ENCODE results near the gene HTD2. TPM values are rescaled to one million over a fixed set of nuclear protein-coding genes. Genes with fewer than 3 reads are reported as not detected.
"Not testable (repeated sequence)": the region's sequence is repeated elsewhere in the genome, so short reads cannot be mapped to it uniquely, and the experiment has no call there.

Gene HTD2
- polyA plus RNA-seq, 1 of the 3 experiments (the other 2 are of a cell fraction) = 3.0 TPM

DNA sequence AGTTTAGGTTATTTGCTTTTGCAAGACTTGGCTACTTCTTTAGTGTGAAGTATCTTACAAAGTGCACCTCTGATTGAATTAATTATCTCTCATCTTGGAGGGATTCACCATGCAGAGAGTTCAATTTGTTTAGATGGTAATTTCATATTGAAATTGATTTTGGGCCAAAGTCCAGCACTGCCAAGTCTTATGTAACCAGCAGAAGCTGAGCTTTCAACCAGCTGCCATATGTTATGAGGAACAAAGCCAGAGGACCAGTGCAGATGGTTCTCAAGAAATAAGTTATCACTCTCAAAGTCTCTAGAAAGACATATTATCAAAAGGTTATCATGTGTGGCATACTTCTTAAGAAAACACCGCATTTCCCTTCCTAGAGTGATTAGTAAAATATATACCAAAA is 39.7 kb upstream of the HTD2 start:
- no peaks in the 10 kb centered on the region for H3K9me3 ChIP-seq
- POLR2A ChIA-PET = no interaction called here
- TF ChIP-seq TEAD4 (IDR thresholded peaks at IDR 0.05; ENCODE audit: borderline replicate concordance, insufficient read depth) (no peak), FOXM1 (IDR thresholded peaks at IDR 0.05; ENCODE audit: low read depth) (no peak), IRF3 (IDR thresholded peaks at IDR 0.05; ENCODE audit: low read depth, low read length) (no peak), FOXJ3 (CRISPR knock-in tag; IDR thresholded peaks at IDR 0.05) (no peak), MEF2A (IDR thresholded peaks at IDR 0.05; ENCODE audit: borderline replicate concordance, low read depth) (no peak), GABPA (IDR thresholded peaks at IDR 0.05; ENCODE audit: low read depth) (no peak), CHD2 (IDR thresholded peaks at IDR 0.05; ENCODE audit: low read length, partially characterized antibody) (no peak), JUND (IDR thresholded peaks at IDR 0.05) (no peak), MXI1 (IDR thresholded peaks at IDR 0.05; ENCODE audit: low read depth, low read length) (no peak)
- H3K4me2 ChIP-seq = no peak overlapping the region
- no peak overlapping the region for H3K27ac ChIP-seq (ENCODE audit: low read depth in 2 of 2, low read length in 1 of 2)
- CTCF ChIA-PET = no interaction called here
- H3K4me3 ChIP-seq (ENCODE audit: low read depth in 2 of 2, low read length in 1 of 2) = no peak overlapping the region
- no peaks in the 10 kb centered on the region for H3K9me2 ChIP-seq
- no peak for DNase-seq
- no peak overlapping the region for H2AFZ ChIP-seq (ENCODE audit: low read depth)
- no peaks in the 10 kb centered on the region for H3K27me3 ChIP-seq (ENCODE audit: insufficient read depth)
- peaks cover 0 to 8% of the 10 kb centered on the region in 2 experiments for H3K36me3 ChIP-seq (replicated peaks in 1 of 2; ENCODE audit: control insufficient read depth in 1 of 2, insufficient read depth in 2 of 2, low read length in 1 of 2)
- 94% methylated on average over 1 of the region's 1 CpG for WGBS (ENCODE audit: low lambda C conversion rate)
- H3K9ac ChIP-seq = no peak overlapping the region
- peaks cover 0 to 2% of the 10 kb centered on the region in 2 experiments; a peak in 1 of 4 replicates for H3K4me1 ChIP-seq (ENCODE audit: control insufficient read depth in 1 of 2, insufficient read depth in 2 of 2, low read depth in 1 of 2, low read length in 1 of 2)
- H4K20me1 ChIP-seq (ENCODE audit: insufficient read depth) = no peaks in the 10 kb centered on the region
- H3F3A ChIP-seq (replicated peaks; ENCODE audit: insufficient read depth) = peaks cover 12% of the 10 kb centered on the region
- H3K79me2 ChIP-seq (ENCODE audit: insufficient read depth) = no peaks in the 10 kb centered on the region

DNA sequence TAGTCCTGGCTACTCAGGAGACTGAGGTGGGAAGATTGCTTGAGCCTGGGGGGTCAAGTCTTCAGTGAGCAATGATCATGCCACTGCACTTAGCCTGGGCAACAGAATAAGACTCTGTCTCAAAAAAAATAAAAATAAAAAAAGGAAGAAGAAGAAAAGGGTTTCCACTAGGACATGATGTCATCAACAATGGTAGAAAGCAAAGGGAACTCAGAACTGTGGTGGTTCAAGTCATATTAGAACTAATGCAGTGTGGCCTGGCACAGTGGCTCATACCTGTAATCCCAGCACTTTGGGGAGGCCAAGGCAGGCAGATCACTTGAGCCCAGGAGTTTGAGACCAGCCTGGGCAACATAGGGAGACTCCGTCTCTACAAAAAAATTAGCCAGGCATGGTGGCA is 38.8 kb upstream of the HTD2 start:
- H3K36me3 ChIP-seq (replicated peaks in 1 of 2; ENCODE audit: control insufficient read depth in 1 of 2, insufficient read depth in 2 of 2, low read length in 1 of 2); H2AFZ ChIP-seq (ENCODE audit: low read depth): not testable (repeated sequence)

DNA sequence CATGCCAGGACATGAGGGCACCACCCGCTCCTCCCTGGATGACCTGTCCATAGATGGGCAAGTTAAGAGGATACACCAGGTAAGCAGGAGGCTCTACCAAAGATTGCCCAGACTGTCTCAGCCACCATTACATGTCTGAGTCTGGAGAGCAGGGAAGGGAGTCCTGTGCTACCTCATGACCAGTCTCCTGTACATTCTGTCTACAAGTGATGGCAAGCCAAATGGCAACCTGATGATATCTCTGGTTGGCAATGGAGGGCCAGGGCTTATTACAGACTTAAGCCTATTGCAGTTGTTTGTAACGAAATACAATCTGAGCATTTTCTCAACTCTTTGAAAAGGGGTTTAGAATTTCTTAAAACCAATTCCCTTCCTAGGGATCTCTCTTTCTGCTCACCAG is 37.0 kb upstream of the HTD2 start:
- Histone ChIP-seq H3K9me2 (no peaks in the 10 kb centered on the region), H3K4me1 (ENCODE audit: control insufficient read depth in 1 of 2, insufficient read depth in 2 of 2, low read depth in 1 of 2, low read length in 1 of 2) (peaks cover 2 to 7% of the 10 kb centered on the region in 2 experiments; a peak in 2 of 4 replicates), H3K4me2 (no peak overlapping the region), H3K9ac (no peak overlapping the region), H3K27ac (ENCODE audit: low read depth in 2 of 2, low read length in 1 of 2) (no peak overlapping the region), H3K9me3 (no peaks in the 10 kb centered on the region), H3K36me3 (replicated peaks in 1 of 2; ENCODE audit: control insufficient read depth in 1 of 2, insufficient read depth in 2 of 2, low read length in 1 of 2) (peaks cover 0 to 8% of the 10 kb centered on the region in 2 experiments), H3K79me2 (ENCODE audit: insufficient read depth) (no peaks in the 10 kb centered on the region), H3F3A (replicated peaks; ENCODE audit: insufficient read depth) (peaks cover 24% of the 10 kb centered on the region), H3K27me3 (ENCODE audit: insufficient read depth) (no peaks in the 10 kb centered on the region), H3K4me3 (ENCODE audit: low read depth in 2 of 2, low read length in 1 of 2) (no peak overlapping the region), H4K20me1 (ENCODE audit: insufficient read depth) (no peaks in the 10 kb centered on the region), H2AFZ (ENCODE audit: low read depth) (no peak overlapping the region)
- ChIA-PET CTCF (interaction anchor here (1.0 kb wide), 1 partner anchor 92 kb away, joined by 4 read pairs; no protein-coding TSS in a partner anchor), POLR2A (no interaction called here)
- TF ChIP-seq TEAD4 (IDR thresholded peaks at IDR 0.05; ENCODE audit: borderline replicate concordance, insufficient read depth) (no peak), FOSL2 (IDR thresholded peaks at IDR 0.05; ENCODE audit: borderline replicate concordance, low read depth) (no peak), EZH2phosphoT487 (IDR thresholded peaks at IDR 0.05; ENCODE audit: borderline replicate concordance, low read depth) (no peak), FOXM1 (IDR thresholded peaks at IDR 0.05; ENCODE audit: low read depth) (no peak), YY1 (IDR thresholded peaks at IDR 0.05; ENCODE audit: low read depth) (no peak), ELF1 (IDR thresholded peaks at IDR 0.05) (no peak), CHD2 (IDR thresholded peaks at IDR 0.05; ENCODE audit: low read length, partially characterized antibody) (no peak), NRF1 (IDR thresholded peaks at IDR 0.05; ENCODE audit: low read depth, low read length) (no peak)
- no peak for DNase-seq
- 90% methylated on average over 1 of the region's 2 CpGs for WGBS (ENCODE audit: low lambda C conversion rate)

More for the DNA sequence above, 38.8 kb upstream of the HTD2 start:
- H3K4me2 ChIP-seq; H3K9ac ChIP-seq; POLR2A ChIA-PET; H3K9me2 ChIP-seq; H3K79me2 ChIP-seq (ENCODE audit: insufficient read depth); H3K9me3 ChIP-seq; H3K27ac ChIP-seq (ENCODE audit: low read depth in 2 of 2, low read length in 1 of 2); H3K27me3 ChIP-seq (ENCODE audit: insufficient read depth); CTCF ChIA-PET; DNase-seq; H4K20me1 ChIP-seq (ENCODE audit: insufficient read depth); H3K4me1 ChIP-seq (ENCODE audit: control insufficient read depth in 1 of 2, insufficient read depth in 2 of 2, low read depth in 1 of 2, low read length in 1 of 2); H3K4me3 ChIP-seq (ENCODE audit: low read depth in 2 of 2, low read length in 1 of 2): not testable (repeated sequence)
- WGBS (ENCODE audit: low lambda C conversion rate) = no CpG with 5 or more reads among the region's 1 CpG
- H3F3A ChIP-seq (replicated peaks; ENCODE audit: insufficient read depth) = peaks cover 16% of the 10 kb centered on the region
